ENCODE results near the gene DHCR7.

DNA sequence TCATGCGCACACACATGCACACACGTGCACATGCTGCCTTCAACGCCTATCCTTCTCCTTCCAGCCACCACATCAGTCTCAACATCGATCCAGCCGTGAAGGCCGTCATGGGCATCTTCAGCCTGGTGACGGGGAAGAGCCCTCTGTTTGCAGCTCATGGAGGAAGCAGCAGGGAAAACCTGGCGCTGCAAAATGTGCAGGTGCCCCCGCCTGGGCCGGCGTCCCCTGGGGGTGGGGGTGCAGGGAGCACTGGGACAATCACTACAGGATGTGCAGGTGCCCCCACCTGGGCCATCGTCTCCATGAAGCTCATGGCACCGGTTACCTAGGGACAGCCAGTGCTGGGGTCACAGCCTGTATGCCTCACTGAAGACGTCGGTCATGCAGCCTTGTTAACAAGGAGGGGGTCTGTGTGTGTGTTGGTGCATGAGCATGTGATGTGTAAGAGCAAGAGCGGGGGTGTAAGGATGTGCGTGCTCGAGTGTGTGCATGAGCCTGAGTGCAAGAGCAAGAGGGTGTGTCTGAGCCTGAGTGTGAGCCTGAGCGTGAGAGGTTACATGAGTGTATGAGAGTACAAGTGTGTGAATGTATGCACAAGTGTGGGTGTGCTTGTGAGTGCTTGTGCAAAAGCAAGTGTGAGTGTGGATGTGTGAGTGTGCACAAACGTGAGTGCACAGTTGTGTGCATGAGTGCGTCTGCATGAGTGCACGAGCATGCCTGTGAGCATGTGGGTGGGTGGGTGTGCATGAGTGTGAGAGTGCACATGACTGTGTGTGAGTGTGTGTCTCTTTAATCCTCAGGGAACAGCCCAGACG, 36.3 kb upstream of the DHCR7 start:
- TF ChIP-seq, protein P1, sequence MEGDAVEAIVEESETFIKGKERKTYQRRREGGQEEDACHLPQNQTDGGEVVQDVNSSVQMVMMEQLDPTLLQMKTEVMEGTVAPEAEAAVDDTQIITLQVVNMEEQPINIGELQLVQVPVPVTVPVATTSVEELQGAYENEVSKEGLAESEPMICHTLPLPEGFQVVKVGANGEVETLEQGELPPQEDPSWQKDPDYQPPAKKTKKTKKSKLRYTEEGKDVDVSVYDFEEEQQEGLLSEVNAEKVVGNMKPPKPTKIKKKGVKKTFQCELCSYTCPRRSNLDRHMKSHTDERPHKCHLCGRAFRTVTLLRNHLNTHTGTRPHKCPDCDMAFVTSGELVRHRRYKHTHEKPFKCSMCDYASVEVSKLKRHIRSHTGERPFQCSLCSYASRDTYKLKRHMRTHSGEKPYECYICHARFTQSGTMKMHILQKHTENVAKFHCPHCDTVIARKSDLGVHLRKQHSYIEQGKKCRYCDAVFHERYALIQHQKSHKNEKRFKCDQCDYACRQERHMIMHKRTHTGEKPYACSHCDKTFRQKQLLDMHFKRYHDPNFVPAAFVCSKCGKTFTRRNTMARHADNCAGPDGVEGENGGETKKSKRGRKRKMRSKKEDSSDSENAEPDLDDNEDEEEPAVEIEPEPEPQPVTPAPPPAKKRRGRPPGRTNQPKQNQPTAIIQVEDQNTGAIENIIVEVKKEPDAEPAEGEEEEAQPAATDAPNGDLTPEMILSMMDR (conservative IDR thresholded peaks at IDR 0.05 in 1 of 2, IDR thresholded peaks at IDR 0.05 in 1 of 2; ENCODE audit: low read depth in 1 of 2, low read length in 2 of 2), result no peak
- TF ChIP-seq EZH2 (IDR thresholded peaks at IDR 0.05; ENCODE audit: low read length, missing control alignments), result no peak

All from fibroblast of lung (primary cell).